GM12891 (cell line): ENCODE data around the gene NUP50.

Source experiments
- POLR2A ChIP-seq: IDR thresholded peaks from 2 replicates; pipeline ENCODE4 v1.6.1; 2011; ENCODE audit warnings: low read depth, low read length, control low read depth
- POLR2AphosphoS5 ChIP-seq: IDR thresholded peaks from 2 replicates; pipeline ENCODE4 v1.6.1; 2011; ENCODE audit warnings: low read depth, low read length, control low read depth
- SPI1 ChIP-seq: IDR thresholded peaks from 2 replicates; pipeline ENCODE4 v1.6.1; 2011; ENCODE audit warnings: low read depth, low read length, control low read depth
- TAF1 ChIP-seq: IDR thresholded peaks from 2 replicates; pipeline ENCODE4 v1.6.1; 2011; ENCODE audit warnings: low read depth, low read length, control low read depth

DNA sequence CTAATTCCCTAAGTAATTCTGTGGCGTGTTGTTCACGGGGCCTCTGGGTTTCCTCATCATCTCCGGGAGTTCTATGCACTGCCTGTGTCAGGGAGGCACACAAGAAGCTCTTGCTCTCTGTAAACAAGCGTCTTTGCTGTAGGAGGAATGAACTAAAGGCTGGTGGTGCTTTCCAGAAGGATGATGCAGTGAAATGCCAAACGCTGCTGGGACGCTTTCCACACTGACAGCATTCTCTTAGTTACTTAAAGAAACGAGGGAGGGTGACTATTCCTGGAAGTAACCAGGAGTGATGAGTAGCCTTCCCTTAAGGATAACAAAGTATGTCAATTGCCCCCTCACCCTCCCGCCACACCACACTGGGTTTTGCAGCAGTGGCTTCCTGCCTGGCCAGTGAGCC is 38.5 kb upstream of the NUP50 start:
- no peak for TF ChIP-seq POLR2A
- TF ChIP-seq SPI1 = no peak
- TF ChIP-seq POLR2AphosphoS5 = no peak
- TF ChIP-seq TAF1 = no peak
